ENCODE data around the gene SMPD1.

GRCh38 chr11:6389905-6390717 lies at the start of gene SMPD1:
- TF ChIP-seq POLR2A (IDR thresholded peaks at IDR 0.05; ENCODE audit: low read length) (peak; percentile 72), GATA1 (IDR thresholded peaks at IDR 0.05; ENCODE audit: low read depth, low read length) (no peak)
